Thoracic aorta (tissue), 2 donors: ENCODE measurements around the gene SYNPO2. TPM values are rescaled to one million over a fixed set of nuclear protein-coding genes. Genes with fewer than 3 reads are reported as not detected.
A peak's percentile ranks its signal among the peaks of the same experiment; 100 is the strongest.

Experiments used
- ATAC-seq: fragments of 150-250 bp; one replicate; pipeline ENCODE4 v1.8.0; 2017; ENCODE audit warnings: low read depth; ENCODE audit not compliant: insufficient number of reproducible peaks, low FRiP score
- DNase-seq: peaks from one replicate; pipeline ENCODE4 v3.0.0-alpha.2; 2020; ENCODE audit warnings: low spot score
- H3K27ac ChIP-seq, 2 donors: fragments of 200-600 bp; sonication (generic); 1 replicate in 1 of 2; 2 replicates in 1 of 2; pipeline ENCODE4 v1.5.1; 2016; ENCODE audit warnings: mild to moderate bottlenecking in 2 of 2, moderate library complexity in 2 of 2
- H3K27me3 ChIP-seq: fragments of 200-600 bp; sonication (generic); replicated peaks from 2 replicates; pipeline ENCODE4 v1.6.0; 2016; ENCODE audit warnings: mild to moderate bottlenecking; ENCODE audit not compliant: insufficient read depth
- H3K36me3 ChIP-seq: fragments of 200-600 bp; sonication (generic); one replicate; pipeline ENCODE4 v1.5.1; 2016
- H3K4me1 ChIP-seq, 2 donors: fragments of 200-600 bp; sonication (generic); 1 replicate in 1 of 2; 2 replicates in 1 of 2; pipeline versions ENCODE4 v1.5.1 to v1.6.0; 2016; ENCODE audit warnings: low read depth in 2 of 2, mild to moderate bottlenecking in 1 of 2; ENCODE audit not compliant: control insufficient read depth in 1 of 2
- H3K4me3 ChIP-seq: fragments of 200-600 bp; sonication (generic); 2 replicates; pipeline ENCODE4 v1.5.1; 2016; ENCODE audit warnings: mild to moderate bottlenecking
- H3K9me3 ChIP-seq: fragments of 200-600 bp; sonication (generic); 2 replicates; pipeline ENCODE4 v1.5.1; 2016
- CTCF ChIP-seq: fragments of 200-600 bp; sonication (generic); IDR thresholded peaks from one replicate; pipeline ENCODE4 v1.5.1; 2019; ENCODE audit warnings: antibody characterized with exemption
- total RNA-seq, 2 donors: library from RNA; depleted of rRNA; stranded (reverse); fragments of >200 nt; gene quantifications; one replicate each; pipeline versions ENCODE4 v1.1.0 to v1.2.3, GENCODE V29; 2016

The SYNPO2 gene
- total RNA-seq, 2 donors from 2014 or later, result 264 to 313 TPM

- Histone ChIP-seq H3K27ac (peak overlapping the region; percentile 59 to 91), H3K27me3 (no peaks in the 10 kb centered on the region), H3K4me1 (peaks cover 25 to 86% of the 10 kb centered on the region in 2 donors), H3K36me3 (no peaks in the 10 kb centered on the region), H3K9me3 (no peaks in the 10 kb centered on the region), H3K4me3 (no peak overlapping the region)
- ATAC-seq, result no peak
- TF ChIP-seq CTCF, result no peak
- DNase-seq, result no peak
These were observed 47.8 kb downstream of the SYNPO2 start for GRCh38 chr4:118936406-118936805.

GRCh38 chr4:118939169-118939783 is 50.6 kb downstream of the SYNPO2 start:
- Histone ChIP-seq H3K27me3 (no peaks in the 10 kb centered on the region), H3K27ac (peak overlapping the region; percentile 81 to 91), H3K4me3 (peak overlapping the region; percentile 63), H3K4me1 (peaks cover 27 to 85% of the 10 kb centered on the region in 2 donors), H3K36me3 (no peaks in the 10 kb centered on the region), H3K9me3 (no peaks in the 10 kb centered on the region)
- TF ChIP-seq CTCF, result no peak
- ATAC-seq (peak; percentile 42), DNase-seq (no peak)

GRCh38 chr4:118941149-118941548 is 52.5 kb downstream of the SYNPO2 start:
- H3K27ac ChIP-seq, result peak overlapping the region; percentile 81 to 91
- H3K4me1 ChIP-seq, result peaks cover 33 to 91% of the 10 kb centered on the region in 2 donors
- no peak for ATAC-seq
- no peaks in the 10 kb centered on the region for H3K36me3 ChIP-seq
- H3K9me3 ChIP-seq, result no peaks in the 10 kb centered on the region
- no peak for DNase-seq
- no peaks in the 10 kb centered on the region for H3K27me3 ChIP-seq
- H3K4me3 ChIP-seq, result peak overlapping the region; percentile 8
- no peak for TF ChIP-seq CTCF

- H3K27me3 ChIP-seq, result no peaks in the 10 kb centered on the region
- ATAC-seq (no peak), DNase-seq (no peak)
- peaks cover 33 to 90% of the 10 kb centered on the region in 2 donors for H3K4me1 ChIP-seq
- peak overlapping the region; percentile 81 to 91 for H3K27ac ChIP-seq
- H3K4me3 ChIP-seq, result peak overlapping the region; percentile 8
- no peaks in the 10 kb centered on the region for H3K9me3 ChIP-seq
- no peak for TF ChIP-seq CTCF
- H3K36me3 ChIP-seq, result no peaks in the 10 kb centered on the region
These were observed 53.1 kb downstream of the SYNPO2 start for GRCh38 chr4:118941799-118942198.

GRCh38 chr4:118942465-118942864 is 53.8 kb downstream of the SYNPO2 start:
- Histone ChIP-seq H3K9me3 (no peaks in the 10 kb centered on the region), H3K4me1 (peaks cover 33 to 90% of the 10 kb centered on the region in 2 donors), H3K36me3 (no peaks in the 10 kb centered on the region), H3K27me3 (no peaks in the 10 kb centered on the region), H3K4me3 (no peak overlapping the region), H3K27ac (peak overlapping the region; percentile 81 to 91)
- TF ChIP-seq CTCF, result no peak
- DNase-seq, result no peak
- ATAC-seq, result no peak
